Hepatocyte (in vitro differentiated cells): Measurements from ENCODE around the gene XPNPEP1.

Experiments used
- EZH2 ChIP-seq: fragments of 200-600 bp; sonication (generic); IDR thresholded peaks from 2 replicates; pipeline ENCODE4 v1.6.1; 2016; ENCODE audit warnings: antibody characterized with exemption, mild to moderate bottlenecking, borderline replicate concordance
- EZH2phosphoT487 ChIP-seq: fragments of 200-600 bp; sonication (generic); IDR thresholded peaks from one replicate; pipeline ENCODE4 v1.6.1; 2018; ENCODE audit warnings: antibody characterized with exemption, mild to moderate bottlenecking, low read depth, moderate library complexity; ENCODE audit not compliant: unreplicated experiment, severe bottlenecking
- TF ChIP-seq, protein P1 (sequence below): fragments of 200-600 bp; sonication (generic); IDR thresholded peaks from 2 replicates; pipeline ENCODE4 v1.5.1; 2016; ENCODE audit warnings: antibody characterized with exemption, mild to moderate bottlenecking; ENCODE audit not compliant: poor library complexity

DNA sequence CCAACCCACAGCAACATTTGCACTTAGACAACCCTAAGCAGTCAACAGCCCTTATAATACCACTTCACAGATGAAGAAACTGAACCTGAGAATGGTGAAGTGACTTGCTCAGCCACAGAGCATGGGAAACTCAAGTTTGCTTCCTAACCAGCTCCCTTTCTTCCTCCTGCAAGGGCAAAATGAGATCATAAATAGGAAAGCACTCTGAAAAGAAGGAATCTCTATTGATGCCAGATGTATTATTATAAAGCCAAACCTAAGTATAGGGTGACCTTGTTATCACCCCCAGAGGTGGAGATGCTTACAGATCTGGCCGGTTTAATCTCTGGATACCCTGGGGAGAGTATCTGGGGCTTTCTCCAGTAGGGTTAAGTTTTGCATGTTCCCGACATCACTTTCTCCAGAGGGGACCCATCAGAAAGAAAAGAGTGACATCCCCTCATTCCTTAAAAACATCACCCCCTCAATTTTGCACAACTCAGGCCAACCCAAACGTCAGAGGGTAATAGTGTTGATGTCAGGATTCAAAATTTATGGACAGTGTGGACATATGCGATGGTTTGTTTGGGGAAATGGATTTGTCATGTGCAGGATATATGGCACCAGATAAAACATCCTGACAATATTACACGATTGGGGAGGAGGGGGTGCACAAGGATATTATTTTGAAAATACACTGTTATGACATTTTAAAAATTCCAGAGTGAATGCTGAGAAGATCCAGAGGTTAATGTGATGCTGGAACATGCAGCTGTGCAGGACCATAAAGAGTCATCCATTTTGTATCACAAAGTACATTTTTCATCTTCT lies 24.0 kb upstream of the XPNPEP1 start:
- TF ChIP-seq, protein P1, sequence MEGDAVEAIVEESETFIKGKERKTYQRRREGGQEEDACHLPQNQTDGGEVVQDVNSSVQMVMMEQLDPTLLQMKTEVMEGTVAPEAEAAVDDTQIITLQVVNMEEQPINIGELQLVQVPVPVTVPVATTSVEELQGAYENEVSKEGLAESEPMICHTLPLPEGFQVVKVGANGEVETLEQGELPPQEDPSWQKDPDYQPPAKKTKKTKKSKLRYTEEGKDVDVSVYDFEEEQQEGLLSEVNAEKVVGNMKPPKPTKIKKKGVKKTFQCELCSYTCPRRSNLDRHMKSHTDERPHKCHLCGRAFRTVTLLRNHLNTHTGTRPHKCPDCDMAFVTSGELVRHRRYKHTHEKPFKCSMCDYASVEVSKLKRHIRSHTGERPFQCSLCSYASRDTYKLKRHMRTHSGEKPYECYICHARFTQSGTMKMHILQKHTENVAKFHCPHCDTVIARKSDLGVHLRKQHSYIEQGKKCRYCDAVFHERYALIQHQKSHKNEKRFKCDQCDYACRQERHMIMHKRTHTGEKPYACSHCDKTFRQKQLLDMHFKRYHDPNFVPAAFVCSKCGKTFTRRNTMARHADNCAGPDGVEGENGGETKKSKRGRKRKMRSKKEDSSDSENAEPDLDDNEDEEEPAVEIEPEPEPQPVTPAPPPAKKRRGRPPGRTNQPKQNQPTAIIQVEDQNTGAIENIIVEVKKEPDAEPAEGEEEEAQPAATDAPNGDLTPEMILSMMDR, result no peak
- TF ChIP-seq EZH2, result no peak
- TF ChIP-seq EZH2phosphoT487, result no peak
